Measurements from ENCODE around the gene GJD3. TPM values are rescaled to one million over a fixed set of nuclear protein-coding genes. Genes with fewer than 3 reads are reported as not detected.

Gene GJD3
- total and polyA plus RNA-seq, 9 of the 15 experiments (the other 6 are each of a cell fraction or from before 2014, with no cell fraction given): 0.17 to 0.38 TPM; not detected in 7

- Histone ChIP-seq H4K20me1 (replicated peaks; ENCODE audit: control insufficient read depth, insufficient read depth, low read length) (peaks cover 3% of the 10 kb centered on the region; the same call in 1 of the 2 replicates), H3K4me2 (ENCODE audit: insufficient read depth, low read length) (peak overlapping the region; percentile 89), H2AFZ (ENCODE audit: low read depth, low read length) (no peak overlapping the region), H3K36me3 (ENCODE audit: control insufficient read depth, insufficient read depth, low read length) (no peaks in the 10 kb centered on the region), H3K79me2 (ENCODE audit: control insufficient read depth, insufficient read depth, low read length) (peaks cover 74% of the 10 kb centered on the region), H3K9ac (ENCODE audit: insufficient read depth in 1 of 2, low read depth in 2 of 2, low read length in 2 of 2) (peak overlapping the region in 1 of 2 experiments; percentile 82; a peak in 3 of 4 replicates), H3K27me3 (ENCODE audit: control insufficient read depth in 2 of 2, insufficient read depth in 2 of 2, low read length in 2 of 2) (no peaks in the 10 kb centered on the region), H3K9me1 (ENCODE audit: control insufficient read depth, insufficient read depth, low read length) (peaks cover 6% of the 10 kb centered on the region), H3K4me3 (peak overlapping the region; percentile 15; the same call in 1 of the 2 replicates), H3K9me3 (replicated peaks; ENCODE audit: control insufficient read depth, insufficient read depth, low read depth, low read length) (no peaks in the 10 kb centered on the region), H3K27ac (ENCODE audit: extremely low read depth, low read depth, low read length) (peak overlapping the region; percentile 23; the same call in 2 of the 3 replicates), H3K4me1 (replicated peaks in 1 of 2; ENCODE audit: control insufficient read depth in 2 of 2, insufficient read depth in 2 of 2, low read length in 2 of 2) (peaks cover 55 to 77% of the 10 kb centered on the region in 2 experiments)
- in situ Hi-C loops (cut with MboI) (no loop called here), intact Hi-C loops (cut with micrococcal nuclease) (no loop called here)
- no TSS peak for BruUV-seq (replicated peaks)
- FAIRE-seq: no peak
- no peak for ATAC-seq
- ChIA-PET POLR2A (interaction anchor here (0.7 to 1.1 kb wide), 3 partner anchors 10 to 123 kb away, joined by 3 to 5 read pairs (median 5); no protein-coding TSS in a partner anchor), CTCF (ENCODE audit: low intra/inter-chr PET ratio) (no interaction called here)
- peak in 3 of 4 experiments; percentile 57 to 64 (median 62) for DNase-seq (ENCODE audit: extremely low read depth in 1 of 4, low spot score in 3 of 4)
- 36% methylated on average over 9 of the region's 19 CpGs for WGBS (ENCODE audit: insufficient coverage, low coverage, missing lambda C conversion rate)
- TF ChIP-seq MIER1 (IDR thresholded peaks at IDR 0.05; ENCODE audit: low read depth) (no peak), ZNF12 (CRISPR knock-in tag; IDR thresholded peaks at IDR 0.05) (no peak), NR2C1 (IDR thresholded peaks at IDR 0.05) (no peak), NR2C1 (tag; IDR thresholded peaks at IDR 0.05) (no peak), SP1 (CRISPR knock-in tag; IDR thresholded peaks at IDR 0.05) (no peak), E2F6 (IDR thresholded peaks at IDR 0.05; ENCODE audit: borderline replicate concordance in 1 of 2, extremely low read depth in 1 of 2, insufficient read depth in 1 of 2, insufficient read length in 1 of 2, low read depth in 1 of 2, low read length in 1 of 2, poor library complexity in 1 of 2, severe bottlenecking in 1 of 2) (peak in 1 of 2 experiments; percentile 48), HIVEP1 (CRISPR knock-in tag; IDR thresholded peaks at IDR 0.05) (no peak), NONO (IDR thresholded peaks at IDR 0.05; ENCODE audit: low read depth in 2 of 2, low read length in 1 of 2) (no peak), ZNF668 (CRISPR knock-in tag; IDR thresholded peaks at IDR 0.05) (no peak), PRMT5 (CRISPR knock-in tag; IDR thresholded peaks at IDR 0.05) (no peak), ZFP1 (CRISPR knock-in tag; IDR thresholded peaks at IDR 0.05) (no peak), ZNF57 (CRISPR knock-in tag; IDR thresholded peaks at IDR 0.05) (no peak), IRF9 (tag; IDR thresholded peaks at IDR 0.05) (no peak), GATAD2B (IDR thresholded peaks at IDR 0.05; ENCODE audit: borderline replicate concordance) (no peak), ZNF197 (CRISPR knock-in tag; IDR thresholded peaks at IDR 0.05; ENCODE audit: low read depth) (no peak), ETV6 (IDR thresholded peaks at IDR 0.05; ENCODE audit: borderline replicate concordance in 1 of 2, low read depth in 2 of 2, low read length in 1 of 2) (no peak), ETV6 (CRISPR knock-in tag; IDR thresholded peaks at IDR 0.05; ENCODE audit: borderline replicate concordance) (no peak), COPS2 (conservative IDR thresholded peaks at IDR 0.05) (no peak), TSC22D4 (tag; IDR thresholded peaks at IDR 0.05) (no peak), ZNF778 (CRISPR knock-in tag; IDR thresholded peaks at IDR 0.05) (no peak), ZZZ3 (IDR thresholded peaks at IDR 0.05) (no peak), RFX5 (IDR thresholded peaks at IDR 0.05; ENCODE audit: low read depth, low read length) (no peak)
These were observed 43.6 kb downstream of the GJD3 start for GRCh38 chr17:40320756-40321523.

All from K562 (cell line).